DOHH2 (cell line): ENCODE measurements around the gene SLC9A7.

ENCODE experiments used
- H3F3A ChIP-seq: fragments of 200-600 bp; sonication (generic), shearing (Covaris generic); 2 replicates; pipeline ENCODE4 v1.6.0; 2016; ENCODE audit warnings: antibody characterized with exemption, mild to moderate bottlenecking; ENCODE audit not compliant: control insufficient read depth, insufficient read depth
- H3K27ac ChIP-seq: fragments of 200-600 bp; sonication (generic); 2 replicates; pipeline ENCODE4 v1.5.1; 2014; ENCODE audit warnings: low read depth, mild to moderate bottlenecking, low read length, moderate library complexity
- H3K27me3 ChIP-seq: fragments of 200-600 bp; sonication (generic); 2 replicates; pipeline ENCODE4 v1.6.1; 2014; ENCODE audit warnings: mild to moderate bottlenecking, low read length, mixed read lengths; ENCODE audit not compliant: control insufficient read depth
- H3K36me3 ChIP-seq: fragments of 200-600 bp; sonication (generic); 2 replicates; pipeline ENCODE4 v1.6.1; 2014; ENCODE audit warnings: mild to moderate bottlenecking, low read length, moderate library complexity, mixed read lengths; ENCODE audit not compliant: control insufficient read depth
- H3K4me1 ChIP-seq: fragments of 200-600 bp; sonication (generic); 2 replicates; pipeline ENCODE4 v1.6.1; 2014; ENCODE audit warnings: mild to moderate bottlenecking, low read length, mixed read lengths; ENCODE audit not compliant: control insufficient read depth
- H3K4me2 ChIP-seq: fragments of 200-600 bp; sonication (generic); 2 replicates; pipeline ENCODE4 v1.6.0; 2014; ENCODE audit warnings: mild to moderate bottlenecking, low read length, moderate library complexity
- H3K4me3 ChIP-seq: fragments of 200-600 bp; sonication (generic); 2 replicates; pipeline ENCODE4 v1.5.1; 2014; ENCODE audit warnings: mild to moderate bottlenecking, low read length, mixed read lengths
- H3K79me2 ChIP-seq: fragments of 200-600 bp; sonication (generic); 2 replicates; pipeline ENCODE4 v1.6.1; 2014; ENCODE audit warnings: mild to moderate bottlenecking, low read length, mixed read lengths; ENCODE audit not compliant: control insufficient read depth
- H3K9me2 ChIP-seq: fragments of 200-600 bp; sonication (generic); replicated peaks from 2 replicates; pipeline ENCODE4 v1.6.1; 2014; ENCODE audit warnings: mild to moderate bottlenecking, low read length, mixed read lengths; ENCODE audit not compliant: control insufficient read depth
- H3K9me3 ChIP-seq: fragments of 200-600 bp; sonication (generic); 2 replicates; pipeline ENCODE4 v1.6.1; 2014; ENCODE audit warnings: antibody characterized with exemption, low read length, mixed read lengths; ENCODE audit not compliant: control insufficient read depth, insufficient read depth
- H4K20me1 ChIP-seq: fragments of 200-600 bp; sonication (generic); 2 replicates; pipeline ENCODE4 v1.6.0; 2014; ENCODE audit warnings: low read depth, mild to moderate bottlenecking, antibody characterized with exemption, low read length, moderate library complexity; ENCODE audit not compliant: control insufficient read depth, insufficient read depth
- EZH2phosphoT487 ChIP-seq: fragments of 200-600 bp; sonication (generic); IDR thresholded peaks from 2 replicates; pipeline ENCODE4 v1.6.1; 2017; ENCODE audit warnings: borderline replicate concordance, mild to moderate bottlenecking, antibody characterized with exemption, low read length, moderate library complexity, mixed read lengths
- TF ChIP-seq, protein P1 (sequence below): fragments of 200-600 bp; sonication (generic); IDR thresholded peaks from one replicate; pipeline ENCODE4 v1.5.1; 2014; ENCODE audit warnings: antibody characterized with exemption, mild to moderate bottlenecking, low read depth, low read length; ENCODE audit not compliant: poor library complexity, severe bottlenecking

The SLC9A7 gene

DNA sequence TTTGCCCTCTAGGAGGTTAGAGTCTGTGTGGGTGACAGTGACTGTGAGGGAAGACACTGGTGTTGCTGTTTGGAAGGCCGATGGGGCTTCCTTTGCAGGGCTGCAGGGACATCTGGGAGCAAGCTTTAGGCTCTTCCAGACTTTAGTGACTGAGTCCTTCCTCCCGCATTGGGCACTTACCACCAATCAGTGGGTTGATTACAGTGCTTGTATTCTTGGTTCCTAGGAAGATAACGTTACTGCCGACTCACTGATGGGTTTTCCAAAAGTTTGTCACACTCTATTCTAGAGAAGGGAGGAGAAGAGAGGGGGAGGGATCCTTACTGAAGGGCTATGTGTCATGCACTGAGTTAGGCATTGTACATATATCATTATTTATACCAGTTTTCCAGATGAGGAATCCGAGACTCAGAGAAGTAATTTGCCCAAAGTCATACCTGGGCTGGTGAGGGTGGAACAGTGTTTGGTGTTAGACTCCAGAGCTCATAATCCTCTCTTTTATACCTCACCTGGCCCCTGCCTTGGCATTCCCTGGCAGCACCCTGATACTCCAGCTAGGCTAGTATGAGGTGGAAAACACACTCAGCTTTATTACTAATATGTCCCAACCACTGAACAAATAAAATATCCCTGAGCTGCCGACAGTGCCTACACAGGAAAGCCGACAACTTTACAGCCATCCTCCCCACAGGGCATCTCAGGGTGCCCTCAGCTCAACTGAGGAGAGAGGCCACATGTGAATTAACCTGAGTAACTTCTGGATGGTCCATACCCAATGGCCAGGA, 181.5 kb downstream of the SLC9A7 start:
- H3K27ac ChIP-seq = no peak overlapping the region
- no peak overlapping the region for H3K4me3 ChIP-seq
- H3K9me2 ChIP-seq = no peaks in the 10 kb centered on the region
- peaks cover 4% of the 10 kb centered on the region; the same call in 1 of the 2 replicates for H3F3A ChIP-seq
- TF ChIP-seq, protein P1, sequence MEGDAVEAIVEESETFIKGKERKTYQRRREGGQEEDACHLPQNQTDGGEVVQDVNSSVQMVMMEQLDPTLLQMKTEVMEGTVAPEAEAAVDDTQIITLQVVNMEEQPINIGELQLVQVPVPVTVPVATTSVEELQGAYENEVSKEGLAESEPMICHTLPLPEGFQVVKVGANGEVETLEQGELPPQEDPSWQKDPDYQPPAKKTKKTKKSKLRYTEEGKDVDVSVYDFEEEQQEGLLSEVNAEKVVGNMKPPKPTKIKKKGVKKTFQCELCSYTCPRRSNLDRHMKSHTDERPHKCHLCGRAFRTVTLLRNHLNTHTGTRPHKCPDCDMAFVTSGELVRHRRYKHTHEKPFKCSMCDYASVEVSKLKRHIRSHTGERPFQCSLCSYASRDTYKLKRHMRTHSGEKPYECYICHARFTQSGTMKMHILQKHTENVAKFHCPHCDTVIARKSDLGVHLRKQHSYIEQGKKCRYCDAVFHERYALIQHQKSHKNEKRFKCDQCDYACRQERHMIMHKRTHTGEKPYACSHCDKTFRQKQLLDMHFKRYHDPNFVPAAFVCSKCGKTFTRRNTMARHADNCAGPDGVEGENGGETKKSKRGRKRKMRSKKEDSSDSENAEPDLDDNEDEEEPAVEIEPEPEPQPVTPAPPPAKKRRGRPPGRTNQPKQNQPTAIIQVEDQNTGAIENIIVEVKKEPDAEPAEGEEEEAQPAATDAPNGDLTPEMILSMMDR = no peak
- TF ChIP-seq EZH2phosphoT487 = no peak
- peaks cover 26% of the 10 kb centered on the region for H3K27me3 ChIP-seq
- peaks cover 41% of the 10 kb centered on the region for H3K4me1 ChIP-seq
- no peaks in the 10 kb centered on the region for H3K36me3 ChIP-seq
- H3K79me2 ChIP-seq = no peaks in the 10 kb centered on the region
- H4K20me1 ChIP-seq = no peaks in the 10 kb centered on the region
- no peak overlapping the region for H3K4me2 ChIP-seq
- no peaks in the 10 kb centered on the region for H3K9me3 ChIP-seq

GRCh38 chrX:46576458-46576857, 182.5 kb downstream of the SLC9A7 start:
- peak overlapping the region; percentile 34; the same call in 1 of the 2 replicates for H3K4me3 ChIP-seq
- H4K20me1 ChIP-seq = no peaks in the 10 kb centered on the region
- H3K27me3 ChIP-seq = peaks cover 34% of the 10 kb centered on the region
- no peaks in the 10 kb centered on the region for H3K9me3 ChIP-seq
- H3K79me2 ChIP-seq = no peaks in the 10 kb centered on the region
- no peak overlapping the region for H3K27ac ChIP-seq
- peaks cover 7% of the 10 kb centered on the region; the same call in 1 of the 2 replicates for H3F3A ChIP-seq
- H3K4me1 ChIP-seq = peaks cover 50% of the 10 kb centered on the region
- peak overlapping the region; percentile 75 for H3K4me2 ChIP-seq
- H3K9me2 ChIP-seq = no peaks in the 10 kb centered on the region
- TF ChIP-seq, protein P1 = no peak
- TF ChIP-seq EZH2phosphoT487 = no peak
- no peaks in the 10 kb centered on the region for H3K36me3 ChIP-seq

DNA sequence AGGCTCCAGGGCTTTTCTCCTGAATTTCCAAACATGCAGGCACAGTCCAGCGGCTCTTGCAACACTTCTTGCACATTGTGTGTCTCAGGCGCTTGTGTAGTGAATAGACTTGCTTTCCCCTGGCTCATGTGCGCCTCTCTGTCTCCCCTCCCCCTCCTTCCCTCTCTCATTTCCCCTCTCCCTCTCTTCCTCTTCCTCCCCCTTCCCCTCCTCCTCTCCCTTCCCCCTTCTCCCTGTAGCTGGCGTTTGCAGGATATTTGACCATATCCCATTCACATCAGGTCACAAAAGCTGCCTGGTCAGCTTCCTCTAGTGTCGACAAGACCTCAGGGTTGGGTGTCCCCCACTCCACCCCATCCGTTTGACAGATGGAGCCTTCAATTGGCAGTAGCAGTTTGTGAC, 182.9 kb downstream of the SLC9A7 start:
- Histone ChIP-seq H4K20me1 (no peaks in the 10 kb centered on the region), H3K36me3 (no peaks in the 10 kb centered on the region), H3K4me1 (peaks cover 50% of the 10 kb centered on the region), H3K27me3 (peaks cover 34% of the 10 kb centered on the region), H3K4me3 (peak overlapping the region; percentile 34), H3K4me2 (peak overlapping the region; percentile 75), H3K27ac (no peak overlapping the region), H3K9me2 (no peaks in the 10 kb centered on the region), H3F3A (peaks cover 7% of the 10 kb centered on the region; the same call in 1 of the 2 replicates), H3K9me3 (no peaks in the 10 kb centered on the region), H3K79me2 (no peaks in the 10 kb centered on the region)
- TF ChIP-seq, protein P1 = no peak
- TF ChIP-seq EZH2phosphoT487 = no peak
